GM19372 (cell line): Measurements from ENCODE around the gene CPNE5.

Source experiments
- ATAC-seq: cut with Tn5 transposase; IDR thresholded peaks from one replicate; pipeline ENCODE4 v1.9.1; 2021; ENCODE audit warnings: mild to moderate bottlenecking, low read depth, moderate library complexity; ENCODE audit not compliant: unreplicated experiment

The CPNE5 gene

GRCh38 chr6:36769676-36770499, 69.4 kb downstream of the CPNE5 start:
- no peak for ATAC-seq

- no peak for ATAC-seq
Observed at GRCh38 chr6:36769183-36769675, 70.0 kb downstream of the CPNE5 start.

GRCh38 chr6:36766399-36766945, 72.8 kb downstream of the CPNE5 start:
- ATAC-seq = no peak

- no peak for ATAC-seq
Observed at GRCh38 chr6:36765594-36766398, 73.4 kb downstream of the CPNE5 start.

- ATAC-seq = no peak
Observed at GRCh38 chr6:36765190-36765589, 74.1 kb downstream of the CPNE5 start.

- ATAC-seq = no peak
Observed at GRCh38 chr6:36762123-36762522, 77.1 kb downstream of the CPNE5 start.

- ATAC-seq = no peak
Observed at GRCh38 chr6:36760685-36761435, 78.4 kb downstream of the CPNE5 start.

- no peak for ATAC-seq
Observed at GRCh38 chr6:36759148-36759759, 80.0 kb downstream of the CPNE5 start.

GRCh38 chr6:36758516-36759147, 80.6 kb downstream of the CPNE5 start:
- ATAC-seq = no peak

- ATAC-seq = no peak
Observed at GRCh38 chr6:36757943-36758508, 81.2 kb downstream of the CPNE5 start.

GRCh38 chr6:36757206-36757605, 82.0 kb downstream of the CPNE5 start:
- no peak for ATAC-seq

GRCh38 chr6:36756786-36757185, 82.5 kb downstream of the CPNE5 start:
- no peak for ATAC-seq

GRCh38 chr6:36755435-36756348, 83.6 kb downstream of the CPNE5 start:
- ATAC-seq = no peak

GRCh38 chr6:36754582-36755434, 84.4 kb downstream of the CPNE5 start:
- ATAC-seq = no peak

- ATAC-seq = no peak
Observed at GRCh38 chr6:36753671-36754405, 85.4 kb downstream of the CPNE5 start.

GRCh38 chr6:36752886-36753506, 86.2 kb downstream of the CPNE5 start:
- no peak for ATAC-seq
